Stimulated activated CD4-positive, alpha-beta T cell treated with anti-CD3 and anti-CD28 coated beads, Interleukin-1b, Interleukin-23, amount 100 ng/mL, for 1 hour (primary cell): ENCODE data around the gene NTSR2.

Source experiments
- DNase-seq, 2 donors: peaks; one replicate each; pipeline ENCODE4 v3.0.0-alpha.2; 2020; ENCODE audit warnings: low read depth in 2 of 2

The NTSR2 gene, protein sequence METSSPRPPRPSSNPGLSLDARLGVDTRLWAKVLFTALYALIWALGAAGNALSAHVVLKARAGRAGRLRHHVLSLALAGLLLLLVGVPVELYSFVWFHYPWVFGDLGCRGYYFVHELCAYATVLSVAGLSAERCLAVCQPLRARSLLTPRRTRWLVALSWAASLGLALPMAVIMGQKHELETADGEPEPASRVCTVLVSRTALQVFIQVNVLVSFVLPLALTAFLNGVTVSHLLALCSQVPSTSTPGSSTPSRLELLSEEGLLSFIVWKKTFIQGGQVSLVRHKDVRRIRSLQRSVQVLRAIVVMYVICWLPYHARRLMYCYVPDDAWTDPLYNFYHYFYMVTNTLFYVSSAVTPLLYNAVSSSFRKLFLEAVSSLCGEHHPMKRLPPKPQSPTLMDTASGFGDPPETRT

DNA sequence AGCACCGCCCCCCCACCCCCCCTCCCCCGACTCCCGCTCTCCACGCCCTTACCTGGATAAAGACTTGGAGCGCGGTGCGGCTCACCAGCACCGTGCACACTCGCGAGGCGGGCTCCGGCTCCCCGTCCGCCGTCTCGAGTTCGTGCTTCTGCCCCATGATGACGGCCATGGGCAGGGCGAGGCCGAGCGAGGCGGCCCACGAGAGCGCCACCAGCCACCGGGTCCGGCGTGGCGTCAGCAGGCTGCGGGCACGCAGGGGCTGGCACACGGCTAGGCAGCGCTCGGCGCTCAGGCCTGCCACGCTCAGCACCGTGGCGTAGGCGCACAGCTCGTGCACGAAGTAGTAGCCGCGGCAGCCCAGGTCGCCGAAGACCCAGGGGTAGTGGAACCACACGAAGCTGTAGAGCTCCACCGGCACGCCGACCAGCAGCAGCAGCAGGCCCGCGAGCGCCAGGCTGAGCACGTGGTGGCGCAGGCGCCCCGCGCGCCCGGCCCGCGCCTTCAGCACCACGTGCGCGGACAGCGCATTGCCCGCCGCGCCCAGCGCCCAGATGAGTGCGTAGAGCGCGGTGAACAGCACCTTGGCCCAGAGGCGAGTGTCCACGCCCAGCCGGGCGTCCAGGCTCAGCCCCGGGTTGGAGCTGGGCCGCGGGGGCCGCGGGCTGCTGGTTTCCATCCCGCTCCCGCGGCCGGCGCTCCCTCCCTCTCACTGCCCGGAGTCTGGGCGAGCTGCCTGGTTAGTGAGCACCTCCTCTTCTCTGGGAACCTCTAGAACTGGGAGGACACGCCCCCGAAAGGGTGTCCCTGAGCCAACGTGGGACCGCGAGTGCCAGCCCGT lies at the start of gene NTSR2:
TSS of gene NTSR2 (minus strand) at position 742 of the 838 bp plus-strand sequence. CDS start at position 676, 66 bp downstream.
- DNase-seq: no peak

DNA sequence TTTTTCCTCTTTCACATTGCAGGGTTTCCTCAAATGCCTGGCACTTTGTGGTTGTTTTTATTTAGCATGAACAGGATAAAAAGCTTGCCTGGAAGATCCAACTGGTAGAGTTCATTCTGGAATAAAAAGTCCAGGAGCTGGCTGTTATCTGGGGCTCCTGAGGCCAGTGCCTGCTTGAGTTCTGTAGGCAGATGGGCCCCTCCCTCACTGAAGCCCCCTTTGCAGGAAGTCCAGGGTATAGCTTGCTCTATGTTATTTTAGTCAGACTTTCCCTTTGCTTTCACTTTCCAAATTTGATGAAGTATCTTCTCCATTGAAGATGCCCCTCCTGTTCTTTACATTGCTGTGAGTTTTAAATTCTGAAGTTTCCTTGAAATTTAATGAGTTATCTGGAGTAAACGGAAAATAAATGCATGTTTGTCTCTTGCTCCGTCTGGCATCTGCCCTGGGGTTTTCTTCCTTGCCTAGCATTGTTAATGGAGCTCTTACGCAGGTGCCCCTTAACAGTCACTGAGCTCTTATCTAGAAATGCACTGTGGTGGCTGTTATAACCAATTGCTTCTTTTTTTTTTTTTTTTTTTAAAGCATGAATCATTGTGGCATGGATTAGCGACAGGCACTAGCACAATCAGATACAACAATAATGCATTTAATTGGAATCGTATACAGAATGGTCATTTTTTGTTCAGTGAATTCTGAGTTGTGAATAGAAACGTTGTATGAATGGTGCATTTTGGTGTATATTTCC lies 49.4 kb upstream of the NTSR2 start:
- DNase-seq: no peak

DNA sequence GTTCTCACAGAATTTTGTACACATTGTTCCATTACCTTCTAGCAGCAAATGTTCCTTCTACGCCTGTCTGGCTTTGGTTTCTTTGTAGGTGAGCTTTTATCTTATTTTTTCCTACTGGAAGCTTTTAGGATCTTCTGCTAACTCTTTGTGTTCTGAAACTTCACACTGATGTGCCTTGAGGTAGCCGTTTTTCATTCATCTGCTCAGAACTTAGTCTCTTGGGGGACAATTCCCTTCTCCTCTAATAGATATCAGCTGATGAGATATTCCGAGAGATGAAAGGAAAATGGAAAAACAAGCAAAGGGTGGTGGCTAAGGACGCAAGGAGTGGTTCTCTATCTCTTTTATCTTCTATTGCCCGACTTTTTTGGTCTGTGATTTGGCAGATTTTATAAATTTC lies 48.6 kb upstream of the NTSR2 start:
- no peak for DNase-seq

DNA sequence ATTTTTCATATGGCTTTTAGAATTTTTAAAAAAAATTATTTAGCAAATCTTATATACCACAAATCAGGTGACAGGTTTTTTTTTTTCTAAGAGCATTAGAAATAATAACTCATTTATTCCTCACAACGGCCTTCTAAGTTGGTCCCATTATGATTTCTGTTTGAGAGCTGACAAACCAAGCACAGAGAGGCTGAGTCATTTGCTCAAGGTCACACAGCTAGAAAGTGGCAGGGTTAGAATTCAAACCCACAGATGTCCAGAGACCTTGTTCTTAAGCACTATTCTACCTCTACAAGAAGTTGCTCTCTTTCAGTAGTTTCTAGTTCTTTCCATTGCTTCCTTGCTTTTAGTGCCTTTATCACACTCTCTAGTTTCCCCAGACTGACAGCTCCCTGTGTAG lies 47.6 kb upstream of the NTSR2 start:
- no peak for DNase-seq

DNA sequence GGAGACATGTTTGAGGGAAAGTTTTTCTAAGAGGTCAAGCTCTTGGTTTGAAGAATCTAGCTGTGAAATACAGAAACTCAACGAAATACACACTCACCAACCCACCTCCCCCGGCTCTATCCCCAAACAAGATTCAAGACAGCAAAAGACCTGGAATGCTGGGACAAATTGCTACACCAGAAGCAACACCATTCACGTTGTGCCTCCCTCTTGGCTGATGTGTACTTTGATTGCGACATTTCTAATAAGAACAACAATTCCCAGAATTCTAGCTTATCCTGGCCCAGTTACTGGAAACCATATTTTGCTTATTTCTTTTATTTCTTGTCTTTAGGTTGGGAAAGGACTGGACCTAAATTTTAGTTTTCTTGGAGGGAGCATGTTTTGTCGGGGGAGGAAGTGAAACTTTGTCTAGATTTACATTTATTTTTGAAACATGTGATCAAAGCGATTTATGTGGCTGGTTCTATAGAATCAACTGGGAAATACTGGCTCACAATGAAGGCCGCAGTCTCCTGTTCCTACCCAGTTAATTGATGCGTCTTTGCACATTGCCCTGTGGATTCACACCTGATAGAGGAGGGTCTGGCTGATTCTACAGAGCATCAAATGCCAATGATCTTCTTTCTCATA lies 46.8 kb upstream of the NTSR2 start:
- no peak for DNase-seq

DNA sequence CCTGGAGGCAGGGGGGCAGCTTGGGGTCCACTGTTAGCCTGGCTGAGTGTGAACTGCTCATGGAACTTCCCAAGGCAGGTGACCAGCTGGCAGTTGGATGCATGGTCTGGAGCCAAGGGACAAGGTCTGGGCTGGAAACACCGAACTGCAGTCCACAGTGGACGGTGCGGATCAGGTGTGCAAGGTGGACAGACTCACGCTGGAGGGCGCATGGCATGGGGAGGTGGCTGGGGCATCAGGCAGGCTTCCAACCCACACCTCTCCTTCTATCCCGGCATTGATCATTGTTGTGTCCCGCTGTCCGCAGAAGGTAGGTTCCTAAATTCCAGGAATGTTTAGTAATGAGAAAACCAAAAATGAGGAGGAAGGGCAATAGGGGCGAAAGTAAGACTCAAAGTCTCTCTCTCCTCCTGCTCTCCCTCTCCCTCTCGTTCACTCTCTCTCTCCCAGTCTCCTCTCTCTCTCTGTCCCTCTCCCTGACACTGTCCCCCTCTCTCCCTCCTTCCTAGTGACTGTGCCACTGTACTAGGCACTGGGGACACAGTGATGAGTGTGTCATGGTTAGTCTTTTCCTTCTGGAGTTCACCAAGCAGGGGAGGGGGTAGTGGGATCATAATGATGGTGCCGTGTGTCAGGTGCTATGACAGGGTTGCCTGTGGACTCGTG lies 46.1 kb upstream of the NTSR2 start:
- DNase-seq: no peak

DNA sequence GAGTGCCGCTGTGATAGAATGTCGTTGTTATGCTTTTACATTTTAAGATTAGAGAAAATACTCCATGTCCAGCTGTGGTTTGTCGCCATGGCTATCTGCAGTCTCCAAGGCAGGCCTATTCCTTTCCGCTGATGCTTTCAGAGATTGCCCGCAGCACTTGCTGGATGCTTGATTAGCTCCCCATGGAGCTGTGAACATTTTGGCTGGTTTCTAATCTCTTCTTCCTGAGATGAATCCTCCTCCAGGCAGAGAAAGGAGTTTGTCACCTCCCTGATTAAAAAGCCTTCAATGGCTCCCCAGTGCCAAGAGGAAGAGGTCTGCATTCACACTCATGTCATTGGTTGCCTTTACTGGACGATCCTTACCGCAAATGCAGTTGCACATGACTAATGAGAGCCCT lies 43.8 kb upstream of the NTSR2 start:
- no peak for DNase-seq

DNA sequence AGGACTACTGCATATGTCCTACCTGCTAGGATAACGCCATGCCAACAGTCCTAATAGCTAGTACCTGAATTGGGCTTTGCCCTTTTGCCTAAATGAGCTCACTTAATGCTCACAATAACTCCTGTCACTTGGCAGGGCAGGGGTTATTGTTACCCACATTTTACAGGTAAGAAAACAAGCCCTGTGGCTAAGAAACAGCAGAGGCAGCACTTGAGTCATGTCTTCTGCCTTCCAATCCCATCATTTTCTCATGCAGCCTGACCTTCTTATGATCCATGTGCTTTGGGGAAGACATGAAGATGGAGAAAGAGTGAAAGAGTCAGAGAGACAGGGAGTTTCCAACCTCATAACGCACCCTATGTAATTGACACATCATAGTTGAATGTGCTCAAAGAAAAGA lies 42.9 kb upstream of the NTSR2 start:
- no peak for DNase-seq

DNA sequence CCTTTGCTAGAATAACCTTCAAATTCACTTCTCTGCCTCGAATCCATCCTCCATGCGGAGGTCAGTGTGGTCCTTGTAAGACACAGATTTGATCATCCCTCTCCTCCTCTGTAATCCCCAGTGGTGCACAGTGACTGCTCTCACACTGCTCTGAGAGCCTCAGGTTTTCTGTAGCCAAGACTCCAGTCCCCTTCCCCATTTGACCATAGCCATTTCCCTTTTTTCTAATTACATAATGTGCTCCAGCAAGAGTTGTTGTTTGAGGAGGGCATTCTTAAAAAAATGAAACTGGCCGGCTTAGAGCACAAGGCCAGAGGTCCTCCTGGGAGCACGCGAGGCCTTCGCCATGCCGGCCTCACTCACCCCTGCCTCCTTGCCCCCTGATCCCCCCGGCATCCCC lies 41.8 kb upstream of the NTSR2 start:
- DNase-seq: no peak

DNA sequence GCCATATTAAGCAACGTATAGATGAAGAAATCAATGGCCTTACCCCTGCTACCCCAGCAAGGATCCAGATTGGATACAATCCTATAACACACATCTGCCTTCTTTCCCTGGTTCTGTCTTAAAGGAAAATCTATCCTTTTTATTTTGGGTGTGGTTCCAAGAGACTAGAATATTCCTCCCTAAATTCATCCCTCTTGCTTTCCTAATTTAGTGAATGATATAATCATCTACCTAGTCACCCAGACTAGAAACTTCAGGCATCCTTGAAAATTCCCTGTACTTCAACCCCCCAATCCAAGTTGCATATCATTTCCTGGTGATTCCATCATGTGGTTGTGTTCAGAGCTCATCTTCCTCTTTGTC lies 41.3 kb upstream of the NTSR2 start:
- DNase-seq: no peak

DNA sequence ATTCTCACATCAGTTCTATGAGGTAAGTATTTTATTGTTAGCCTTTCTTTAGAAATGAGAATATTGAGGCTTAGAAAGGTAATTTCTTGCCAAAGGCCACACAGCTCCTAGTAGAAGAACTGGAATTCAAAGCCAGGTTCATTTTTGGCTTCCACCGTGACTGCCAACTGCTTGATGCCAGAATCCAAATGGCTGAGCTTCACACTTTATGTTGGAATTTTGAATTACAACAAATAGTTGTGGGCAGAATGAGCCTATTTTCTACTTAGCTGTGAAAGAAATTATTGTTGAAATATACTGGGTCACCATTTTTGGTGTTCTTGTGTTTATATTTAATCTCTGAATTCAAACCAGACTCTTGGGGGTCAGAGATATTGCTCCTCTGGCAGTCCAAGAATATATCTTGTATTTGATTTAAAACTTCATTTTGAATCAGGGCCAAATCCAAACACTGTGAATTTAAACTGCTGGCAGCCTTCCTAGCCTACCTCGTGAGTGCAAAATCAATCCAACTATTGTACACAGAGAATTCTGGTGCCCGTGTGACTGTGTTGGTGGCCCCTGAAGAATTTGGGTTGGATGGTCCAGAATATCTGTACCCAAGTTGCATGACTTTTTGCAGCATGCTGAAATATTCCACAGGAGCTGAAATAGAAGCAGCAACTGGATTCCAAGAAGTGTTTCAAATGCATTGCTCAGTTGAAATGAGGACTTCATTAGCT lies 40.8 kb upstream of the NTSR2 start:
- no peak for DNase-seq

DNA sequence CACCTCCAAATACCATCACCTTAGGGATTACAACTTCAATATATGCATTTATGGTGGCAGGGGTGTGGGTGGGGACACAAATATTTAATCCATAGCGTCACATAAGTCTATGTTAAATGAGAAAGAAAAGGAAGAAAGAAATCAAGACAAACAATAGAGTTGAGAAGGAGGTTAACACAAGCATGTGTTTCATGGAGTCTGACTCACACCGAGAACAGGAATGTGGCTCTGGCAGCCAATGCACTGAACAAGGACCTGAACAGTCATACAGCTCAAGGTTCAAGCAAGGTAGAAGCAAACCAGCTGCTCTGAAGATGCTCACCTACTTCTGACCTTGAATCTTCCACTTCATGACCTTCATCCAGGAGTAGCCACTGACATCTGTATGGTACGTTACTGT lies 40.2 kb upstream of the NTSR2 start:
- DNase-seq: no peak

DNA sequence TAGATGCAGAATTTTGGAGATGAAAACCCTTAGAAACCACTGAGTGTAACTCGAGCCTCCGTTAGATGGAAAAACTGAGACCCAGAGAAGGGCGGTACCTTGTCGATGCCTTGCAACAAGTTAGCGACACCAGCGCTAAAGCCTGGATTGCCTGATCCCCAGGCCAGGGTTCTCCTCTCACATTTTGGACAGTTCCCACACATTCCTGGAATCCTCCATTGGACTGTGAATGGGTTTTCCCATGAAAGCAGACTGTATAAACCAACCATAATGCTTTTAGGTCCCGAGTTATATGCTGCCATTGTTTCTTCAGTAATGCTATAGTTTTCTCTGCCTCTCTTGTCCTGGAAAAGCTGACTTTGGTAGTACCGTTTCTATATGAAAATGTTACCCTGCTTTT lies 39.3 kb upstream of the NTSR2 start:
- no peak for DNase-seq

DNA sequence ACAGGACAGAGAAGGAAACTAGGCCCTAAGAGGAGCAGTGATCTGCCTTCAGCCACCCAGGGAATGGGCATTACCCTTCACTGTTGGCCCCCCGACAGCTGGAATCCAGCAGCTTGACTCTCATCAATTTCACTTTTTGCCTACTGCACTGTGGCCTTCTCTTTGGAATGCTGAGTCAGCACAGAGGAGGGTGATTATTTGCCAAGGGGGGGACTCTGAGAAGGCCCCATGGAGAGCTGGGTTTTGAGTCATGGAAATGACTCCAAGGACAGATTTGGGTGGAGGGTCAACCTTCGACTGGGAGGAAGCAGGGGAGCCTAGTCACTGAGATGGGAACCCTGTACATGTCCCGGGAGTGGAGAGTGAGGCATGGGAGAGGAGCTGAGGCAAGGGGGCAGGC lies 38.1 kb upstream of the NTSR2 start:
- no peak for DNase-seq

DNA sequence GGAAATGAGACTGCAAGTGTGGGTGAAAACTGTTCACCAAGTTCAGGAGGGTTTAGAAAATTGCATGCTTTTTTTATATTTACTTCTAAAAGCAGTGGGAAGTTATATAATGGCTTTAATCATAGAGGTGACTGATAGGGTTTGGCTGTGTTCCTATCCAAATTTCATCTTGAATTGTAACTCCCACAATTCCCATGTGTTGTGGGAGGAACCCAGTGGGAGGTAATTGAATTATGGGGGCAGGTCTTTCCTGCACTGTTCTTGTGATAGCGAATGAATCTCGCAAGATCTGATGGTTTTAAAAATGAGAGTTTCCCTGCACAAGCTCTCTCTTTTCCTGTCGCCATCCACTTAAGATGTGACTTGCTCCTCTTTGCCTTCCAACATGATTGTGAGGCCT lies 35.7 kb upstream of the NTSR2 start:
- DNase-seq: no peak

DNA sequence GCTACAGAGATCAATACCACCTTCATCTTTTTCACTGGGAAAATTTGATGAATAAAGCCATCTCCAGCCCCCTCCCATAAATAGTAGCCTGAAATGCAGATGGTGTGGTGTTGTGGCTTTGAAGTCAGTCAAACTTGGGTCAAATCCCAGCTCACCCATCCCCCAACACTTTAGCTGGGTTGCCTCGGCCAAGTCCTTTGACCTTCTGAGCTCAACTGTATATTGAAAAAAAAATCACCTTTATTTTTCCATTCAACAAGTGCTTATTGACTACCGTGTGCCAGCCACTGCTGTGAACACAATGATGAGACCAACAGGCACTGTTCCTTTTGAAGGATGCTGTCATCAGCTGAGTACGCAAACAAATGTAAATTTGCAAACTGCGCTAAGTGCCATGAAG lies 35.1 kb upstream of the NTSR2 start:
- no peak for DNase-seq

DNA sequence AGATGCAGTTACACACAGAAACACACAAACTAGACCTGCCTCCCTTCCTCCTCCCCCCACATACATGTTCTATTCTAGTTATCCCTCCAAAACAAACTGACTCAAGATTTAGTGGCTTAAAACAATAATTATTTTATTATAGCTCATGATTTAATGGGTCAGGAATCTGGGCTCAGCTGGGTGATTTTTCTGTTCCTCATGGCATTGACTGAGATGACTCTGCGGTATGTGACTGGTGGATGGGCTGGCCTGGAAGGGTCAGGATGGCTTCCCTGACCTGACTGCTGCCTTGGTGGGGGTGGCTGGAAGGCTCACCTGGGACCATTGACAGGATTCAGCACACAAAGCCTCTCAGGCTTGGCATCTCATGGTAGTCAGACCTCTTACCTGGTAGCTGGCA lies 33.7 kb upstream of the NTSR2 start:
- DNase-seq: no peak

DNA sequence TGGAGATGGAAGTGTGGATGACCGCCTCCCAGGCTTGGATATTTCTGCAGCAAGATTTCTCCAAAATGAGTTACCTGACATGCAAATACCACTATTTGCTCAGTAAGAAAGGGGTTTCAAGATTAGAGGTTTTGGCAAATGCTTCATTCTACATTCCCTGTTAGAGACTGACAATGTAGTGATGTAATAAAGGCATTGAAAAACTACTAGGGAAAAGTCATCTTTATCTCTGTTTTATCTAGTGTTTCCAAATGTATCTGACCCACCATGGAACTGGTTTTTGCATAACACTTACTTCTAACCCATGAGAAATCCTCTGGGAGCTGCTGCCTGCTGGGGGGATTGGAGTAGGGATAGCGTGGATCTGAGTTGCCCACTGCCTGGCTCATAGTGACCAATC lies 33.0 kb upstream of the NTSR2 start:
- DNase-seq: no peak

DNA sequence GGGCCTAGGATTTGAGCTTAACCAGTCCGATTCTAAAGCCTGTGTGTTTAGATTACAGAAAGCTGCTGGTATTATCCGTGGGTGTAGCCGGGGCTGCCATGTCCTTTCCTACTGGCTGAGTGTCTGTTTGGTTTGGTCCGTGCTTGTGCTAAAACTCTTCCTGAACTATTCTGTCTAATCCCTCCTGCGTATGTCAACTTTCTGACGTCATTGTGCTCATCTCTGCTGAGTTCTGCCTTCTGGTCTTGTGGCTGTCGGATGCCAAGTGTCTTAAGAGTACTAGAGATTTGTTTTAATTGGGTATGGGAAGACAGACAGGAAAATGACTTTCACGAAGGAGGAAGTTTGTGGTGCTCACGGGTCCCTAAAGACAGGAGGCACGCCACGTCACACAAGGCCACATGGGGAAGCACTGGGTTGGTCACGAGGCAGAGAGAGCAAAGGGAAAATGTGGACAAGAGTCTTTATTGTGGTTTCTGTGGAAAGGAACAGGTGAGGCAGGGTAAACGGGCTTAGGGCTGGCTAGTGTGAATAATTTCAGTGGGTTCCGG lies 31.8 kb upstream of the NTSR2 start:
- DNase-seq: no peak

DNA sequence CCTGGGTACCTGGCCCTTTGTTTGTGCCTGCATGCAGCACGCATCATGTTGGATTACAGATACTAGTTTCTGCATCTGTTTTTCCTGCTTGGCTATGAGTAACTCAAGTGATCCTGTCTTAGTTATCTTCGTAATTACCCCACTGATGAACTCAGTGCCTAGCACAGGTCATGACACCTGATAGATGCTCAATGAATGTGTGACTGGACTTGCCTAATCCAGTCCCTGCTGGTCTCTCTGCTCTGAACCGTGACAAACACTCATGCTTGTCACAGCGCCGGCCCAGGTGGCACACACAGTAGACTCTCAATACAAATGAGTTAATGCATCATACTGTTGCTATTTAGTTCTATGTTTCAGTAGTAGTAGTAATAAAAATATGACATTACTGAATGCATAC lies 31.2 kb upstream of the NTSR2 start:
- DNase-seq: no peak
